ENCODE results near the gene PCED1B.

- TF ChIP-seq CTCF (IDR thresholded peaks at IDR 0.05) (no peak), EP300 (IDR thresholded peaks at IDR 0.05) (no peak), POLR2A (IDR thresholded peaks at IDR 0.05) (no peak), POLR2AphosphoS5 (IDR thresholded peaks at IDR 0.05) (no peak)
These were observed 76.8 kb downstream of the PCED1B start for GRCh38 chr12:47156167-47156736.

Data from upper lobe of left lung (tissue), 4 donors.